Loucy (cell line): ENCODE measurements around the gene ROBO2.

ENCODE experiments used
- H2AFZ ChIP-seq: fragments of 200-600 bp; sonication (generic); 2 replicates; pipeline ENCODE4 v1.6.0; 2016; ENCODE audit warnings: antibody characterized with exemption, mild to moderate bottlenecking, low read length, moderate library complexity
- H3F3A ChIP-seq: fragments of 200-600 bp; 2 replicates; pipeline ENCODE4 v1.6.0; 2016; ENCODE audit warnings: antibody characterized with exemption, low read depth, mild to moderate bottlenecking
- H3K27me3 ChIP-seq: fragments of 200-600 bp; sonication (generic); 2 replicates; pipeline ENCODE4 v1.6.1; 2014; ENCODE audit warnings: low read length, mild to moderate bottlenecking; ENCODE audit not compliant: insufficient read depth, poor library complexity, severe bottlenecking
- H3K36me3 ChIP-seq: fragments of 200-600 bp; sonication (generic); 2 replicates; pipeline ENCODE4 v1.6.1; 2016; ENCODE audit warnings: low read length; ENCODE audit not compliant: insufficient read depth
- H3K4me1 ChIP-seq: fragments of 200-600 bp; sonication (generic); 2 replicates; pipeline ENCODE4 v1.5.1; 2014; ENCODE audit warnings: low read length, mild to moderate bottlenecking; ENCODE audit not compliant: insufficient read depth, poor library complexity, severe bottlenecking
- H3K4me2 ChIP-seq: fragments of 200-600 bp; sonication (generic); 2 replicates; pipeline ENCODE4 v1.6.0; 2014; ENCODE audit warnings: antibody characterized with exemption, low read length, low read depth, mild to moderate bottlenecking; ENCODE audit not compliant: poor library complexity, severe bottlenecking
- H3K4me3 ChIP-seq: fragments of 200-600 bp; sonication (generic); 2 replicates; pipeline ENCODE4 v1.5.1; 2014; ENCODE audit warnings: low read length, mild to moderate bottlenecking, mixed read lengths; ENCODE audit not compliant: poor library complexity, severe bottlenecking
- H3K79me2 ChIP-seq: fragments of 200-600 bp; sonication (generic); 2 replicates; pipeline ENCODE4 v1.6.1; 2014; ENCODE audit warnings: low read length; ENCODE audit not compliant: insufficient read depth
- H3K9ac ChIP-seq: fragments of 200-600 bp; sonication (generic); 2 replicates; pipeline ENCODE4 v1.6.0; 2014; ENCODE audit warnings: mild to moderate bottlenecking, low read depth, low read length, moderate library complexity; ENCODE audit not compliant: poor library complexity, severe bottlenecking
- H3K9me2 ChIP-seq: fragments of 200-600 bp; sonication (generic); replicated peaks from 2 replicates; pipeline ENCODE4 v1.6.1; 2016; ENCODE audit warnings: low read depth, low read length, mixed read lengths
- H3K9me3 ChIP-seq: fragments of 200-600 bp; sonication (generic); 2 replicates; pipeline ENCODE4 v1.6.1; 2014; ENCODE audit warnings: mild to moderate bottlenecking, antibody characterized with exemption, low read length, low read depth; ENCODE audit not compliant: insufficient read depth
- H4K20me1 ChIP-seq: fragments of 200-600 bp; sonication (generic); 2 replicates; pipeline ENCODE4 v1.6.0; 2014; ENCODE audit warnings: antibody characterized with exemption, low read length, mild to moderate bottlenecking; ENCODE audit not compliant: insufficient read depth, poor library complexity, severe bottlenecking
- CTCF ChIP-seq: fragments of 200-600 bp; sonication (generic); conservative IDR thresholded peaks from 2 replicates; pipeline ENCODE4 v1.5.1; 2014; ENCODE audit warnings: mild to moderate bottlenecking, antibody characterized with exemption, low read length
- EZH2phosphoT487 ChIP-seq: fragments of 200-600 bp; IDR thresholded peaks from 2 replicates; pipeline ENCODE4 v1.6.1; 2018; ENCODE audit warnings: antibody characterized with exemption, mild to moderate bottlenecking, moderate library complexity, borderline replicate concordance

The ROBO2 gene

GRCh38 chr3:77620009-77620408 lies 580.1 kb downstream of the ROBO2 start:
- Histone ChIP-seq H3K27me3 (no peaks in the 10 kb centered on the region), H3K4me3 (no peak overlapping the region), H3K9ac (no peak overlapping the region), H3F3A (no peaks in the 10 kb centered on the region), H3K79me2 (no peaks in the 10 kb centered on the region), H3K9me3 (no peaks in the 10 kb centered on the region), H3K4me1 (no peaks in the 10 kb centered on the region), H3K4me2 (no peak overlapping the region), H3K9me2 (no peaks in the 10 kb centered on the region), H3K36me3 (no peaks in the 10 kb centered on the region), H4K20me1 (no peaks in the 10 kb centered on the region), H2AFZ (no peak overlapping the region)
- no peak for TF ChIP-seq CTCF
- no peak for TF ChIP-seq EZH2phosphoT487

- H3K9me2 ChIP-seq, result no peaks in the 10 kb centered on the region
- no peaks in the 10 kb centered on the region for H3F3A ChIP-seq
- H2AFZ ChIP-seq, result no peak overlapping the region
- H4K20me1 ChIP-seq, result no peaks in the 10 kb centered on the region
- no peak overlapping the region for H3K4me3 ChIP-seq
- no peaks in the 10 kb centered on the region for H3K27me3 ChIP-seq
- no peaks in the 10 kb centered on the region for H3K36me3 ChIP-seq
- H3K9ac ChIP-seq, result no peak overlapping the region
- no peak overlapping the region for H3K4me2 ChIP-seq
- no peaks in the 10 kb centered on the region for H3K9me3 ChIP-seq
- TF ChIP-seq CTCF (no peak), EZH2phosphoT487 (no peak)
- H3K79me2 ChIP-seq, result no peaks in the 10 kb centered on the region
- no peaks in the 10 kb centered on the region for H3K4me1 ChIP-seq
Observed at GRCh38 chr3:77623500-77623899, 583.6 kb downstream of the ROBO2 start.

GRCh38 chr3:77626157-77626556 lies 586.3 kb downstream of the ROBO2 start:
- Histone ChIP-seq H3K4me2 (no peak overlapping the region), H2AFZ (no peak overlapping the region), H3K9me2 (no peaks in the 10 kb centered on the region), H3K79me2 (no peaks in the 10 kb centered on the region), H4K20me1 (no peaks in the 10 kb centered on the region), H3K9ac (no peak overlapping the region), H3K4me3 (no peak overlapping the region), H3K9me3 (no peaks in the 10 kb centered on the region), H3F3A (no peaks in the 10 kb centered on the region), H3K27me3 (no peaks in the 10 kb centered on the region), H3K36me3 (no peaks in the 10 kb centered on the region), H3K4me1 (no peaks in the 10 kb centered on the region)
- TF ChIP-seq EZH2phosphoT487 (no peak), CTCF (no peak)
